SU-DHL-6 (cell line): ENCODE results near the gene TTLL8.

ENCODE experiments used
- H2AFZ ChIP-seq: fragments of 200-600 bp; sonication (generic); 2 replicates; pipeline ENCODE4 v1.6.1; 2014; ENCODE audit warnings: low read depth, mild to moderate bottlenecking, moderate library complexity, mixed read lengths, antibody characterized with exemption, low read length; ENCODE audit not compliant: severe bottlenecking
- H3F3A ChIP-seq: fragments of 200-600 bp; shearing (Covaris generic); 2 replicates; pipeline ENCODE4 v1.6.0; 2016; ENCODE audit warnings: antibody characterized with exemption, mild to moderate bottlenecking; ENCODE audit not compliant: insufficient read depth
- H3K27ac ChIP-seq: fragments of 200-600 bp; sonication (generic); 2 replicates; pipeline ENCODE4 v1.5.1; 2016; ENCODE audit warnings: low read depth, mild to moderate bottlenecking, low read length, moderate library complexity, mixed read lengths
- H3K27me3 ChIP-seq: fragments of 200-600 bp; sonication (generic), shearing (Covaris generic); 2 replicates; pipeline ENCODE4 v1.6.0; 2014; ENCODE audit warnings: mild to moderate bottlenecking, low read length
- H3K36me3 ChIP-seq: fragments of 200-600 bp; sonication (generic); 2 replicates; pipeline ENCODE4 v1.6.1; 2014; ENCODE audit warnings: mild to moderate bottlenecking, low read length, mixed read lengths
- H3K4me2 ChIP-seq: fragments of 300-600, 200-600 bp; shearing (Covaris generic), sonication (generic); 2 replicates; pipeline ENCODE4 v1.6.0; 2014; ENCODE audit warnings: low read length, low read depth, mild to moderate bottlenecking; ENCODE audit not compliant: poor library complexity, severe bottlenecking
- H3K4me3 ChIP-seq: fragments of 200-600 bp; sonication (generic); 2 replicates; pipeline ENCODE4 v1.5.1; 2014; ENCODE audit warnings: antibody characterized with exemption, low read length, mild to moderate bottlenecking, mixed read lengths; ENCODE audit not compliant: insufficient read depth, poor library complexity, severe bottlenecking
- H3K79me2 ChIP-seq: fragments of 200-600 bp; sonication (generic); 2 replicates; pipeline ENCODE4 v1.6.1; 2014; ENCODE audit warnings: mild to moderate bottlenecking, low read length, moderate library complexity; ENCODE audit not compliant: insufficient read depth
- H3K9ac ChIP-seq: fragments of 200-600 bp; sonication (generic); 2 replicates; pipeline ENCODE4 v1.7.0; 2014; ENCODE audit warnings: mild to moderate bottlenecking, low read length
- H3K9me2 ChIP-seq: fragments of 200-600 bp; sonication (generic); replicated peaks from 2 replicates; pipeline ENCODE4 v1.6.1; 2014; ENCODE audit warnings: low read length; ENCODE audit not compliant: insufficient read depth
- H3K9me3 ChIP-seq: fragments of 200-600 bp; sonication (generic); 2 replicates; pipeline ENCODE4 v1.6.1; 2014; ENCODE audit warnings: low read length, mixed read lengths; ENCODE audit not compliant: insufficient read depth
- H4K20me1 ChIP-seq: fragments of 200-600 bp; sonication (generic); 2 replicates; pipeline ENCODE4 v1.6.1; 2014; ENCODE audit warnings: low read depth, mild to moderate bottlenecking, antibody characterized with exemption, low read length, moderate library complexity, mixed read lengths
- CTCF ChIP-seq: fragments of 200-600 bp; sonication (generic); IDR thresholded peaks from one replicate; pipeline ENCODE4 v1.5.1; 2017; ENCODE audit warnings: antibody characterized with exemption, mild to moderate bottlenecking, low read length, moderate library complexity; ENCODE audit not compliant: insufficient read depth, poor library complexity, severe bottlenecking
- EZH2phosphoT487 ChIP-seq: fragments of 200-600 bp; sonication (generic), shearing (Covaris generic); conservative IDR thresholded peaks from 2 replicates; pipeline ENCODE4 v1.6.1; 2018; ENCODE audit warnings: mild to moderate bottlenecking, antibody characterized with exemption, low read length, moderate library complexity, mixed read lengths

The TTLL8 gene

GRCh38 chr22:50009251-50009650 is 48.8 kb downstream of the TTLL8 start:
- Histone ChIP-seq H3K79me2 (no peaks in the 10 kb centered on the region), H3F3A (no peaks in the 10 kb centered on the region), H3K36me3 (no peaks in the 10 kb centered on the region), H3K4me2 (no peak overlapping the region), H3K9me3 (no peaks in the 10 kb centered on the region), H3K27ac (no peak overlapping the region), H3K4me3 (no peak overlapping the region), H2AFZ (no peak overlapping the region), H3K27me3 (no peaks in the 10 kb centered on the region), H3K9ac (no peak overlapping the region), H4K20me1 (no peaks in the 10 kb centered on the region), H3K9me2 (no peaks in the 10 kb centered on the region)
- no peak for TF ChIP-seq CTCF
- TF ChIP-seq EZH2phosphoT487 = no peak

GRCh38 chr22:50008151-50009040 is 49.7 kb downstream of the TTLL8 start:
- H3F3A ChIP-seq = no peaks in the 10 kb centered on the region
- H3K36me3 ChIP-seq = no peaks in the 10 kb centered on the region
- no peaks in the 10 kb centered on the region for H3K27me3 ChIP-seq
- no peaks in the 10 kb centered on the region for H4K20me1 ChIP-seq
- no peak overlapping the region for H2AFZ ChIP-seq
- H3K9me2 ChIP-seq = no peaks in the 10 kb centered on the region
- TF ChIP-seq CTCF (no peak), EZH2phosphoT487 (no peak)
- no peaks in the 10 kb centered on the region for H3K9me3 ChIP-seq
- no peak overlapping the region for H3K4me3 ChIP-seq
- no peak overlapping the region for H3K9ac ChIP-seq
- H3K27ac ChIP-seq = no peak overlapping the region
- H3K79me2 ChIP-seq = no peaks in the 10 kb centered on the region
- no peak overlapping the region for H3K4me2 ChIP-seq

- Histone ChIP-seq H3K9ac (no peak overlapping the region), H3K36me3 (no peaks in the 10 kb centered on the region), H3K27me3 (no peaks in the 10 kb centered on the region), H4K20me1 (no peaks in the 10 kb centered on the region), H3K79me2 (no peaks in the 10 kb centered on the region), H3K27ac (no peak overlapping the region), H3K4me2 (no peak overlapping the region), H2AFZ (no peak overlapping the region), H3K9me2 (no peaks in the 10 kb centered on the region), H3K9me3 (no peaks in the 10 kb centered on the region), H3K4me3 (no peak overlapping the region), H3F3A (no peaks in the 10 kb centered on the region)
- TF ChIP-seq CTCF (no peak), EZH2phosphoT487 (no peak)
These were observed 51.0 kb downstream of the TTLL8 start for GRCh38 chr22:50007057-50007511.
